Glutamatergic neuron (in vitro differentiated cells): ENCODE results near the gene PLEKHG7. TPM values are rescaled to one million over a fixed set of nuclear protein-coding genes. Genes with fewer than 3 reads are reported as not detected.

Experiments
- DNase-seq: peaks from one replicate; pipeline ENCODE4 v3.0.0; 2022
- H3K27ac Mint-ChIP-seq: one replicate; pipeline ENCODE4 v1.8.0; 2020; ENCODE audit warnings: mild to moderate bottlenecking, mixed read lengths, inconsistent platforms; ENCODE audit not compliant: unreplicated experiment
- H3K27me3 Mint-ChIP-seq: one replicate; pipeline ENCODE4 v1.8.0; 2020; ENCODE audit warnings: mild to moderate bottlenecking, moderate library complexity, mixed read lengths, inconsistent platforms; ENCODE audit not compliant: unreplicated experiment
- H3K36me3 Mint-ChIP-seq: one replicate; pipeline ENCODE4 v1.8.0; 2020; ENCODE audit warnings: mild to moderate bottlenecking, mixed read lengths, inconsistent platforms; ENCODE audit not compliant: unreplicated experiment
- H3K4me1 Mint-ChIP-seq: one replicate; pipeline ENCODE4 v1.8.0; 2020; ENCODE audit warnings: mild to moderate bottlenecking, low read depth, mixed read lengths, inconsistent platforms; ENCODE audit not compliant: unreplicated experiment
- H3K4me3 Mint-ChIP-seq: one replicate; pipeline ENCODE4 v1.8.0; 2020; ENCODE audit warnings: mild to moderate bottlenecking, mixed read lengths, inconsistent platforms; ENCODE audit not compliant: unreplicated experiment
- H3K9me3 Mint-ChIP-seq: one replicate; pipeline ENCODE4 v1.8.0; 2020; ENCODE audit warnings: mild to moderate bottlenecking, moderate library complexity, mixed read lengths, inconsistent platforms; ENCODE audit not compliant: unreplicated experiment
- CTCF ChIP-seq: fragments of 200-600 bp; sonication (generic); IDR thresholded peaks from one replicate; pipeline ENCODE4 v1.5.0; 2021; ENCODE audit not compliant: partially characterized antibody, unreplicated experiment
- total RNA-seq: library from RNA; stranded (reverse); fragmentation: NEBNext Ultra II Directional; extraction: Animal tissue kit (Norgen Biotek cat#: 25700); gene quantifications from one replicate; pipeline ENCODE4 v1.2.1, GENCODE V29; 2021; ENCODE audit not compliant: unreplicated experiment

Gene PLEKHG7
- total RNA-seq, 1 donor from 2014 or later, result not detected

GRCh38 chr12:92803903-92804302 is 101.1 kb downstream of the PLEKHG7 start:
- Mint-ChIP-seq H3K9me3 (no peaks in the 10 kb centered on the region), H3K27me3 (no peaks in the 10 kb centered on the region), H3K36me3 (no peaks in the 10 kb centered on the region), H3K27ac (no peak overlapping the region), H3K4me1 (no peaks in the 10 kb centered on the region), H3K4me3 (no peak overlapping the region)
- TF ChIP-seq CTCF, result no peak
- DNase-seq, result no peak

GRCh38 chr12:92810370-92810769 is 107.6 kb downstream of the PLEKHG7 start:
- Mint-ChIP-seq H3K4me1 (no peaks in the 10 kb centered on the region), H3K27ac (no peak overlapping the region), H3K36me3 (no peaks in the 10 kb centered on the region), H3K4me3 (no peak overlapping the region), H3K27me3 (no peaks in the 10 kb centered on the region), H3K9me3 (no peaks in the 10 kb centered on the region)
- no peak for TF ChIP-seq CTCF
- DNase-seq, result no peak

- no peaks in the 10 kb centered on the region for H3K27me3 Mint-ChIP-seq
- no peaks in the 10 kb centered on the region for H3K36me3 Mint-ChIP-seq
- no peak overlapping the region for H3K4me3 Mint-ChIP-seq
- no peak overlapping the region for H3K27ac Mint-ChIP-seq
- TF ChIP-seq CTCF, result no peak
- no peaks in the 10 kb centered on the region for H3K4me1 Mint-ChIP-seq
- DNase-seq, result no peak
- no peaks in the 10 kb centered on the region for H3K9me3 Mint-ChIP-seq
Measured at GRCh38 chr12:92814584-92814983, 111.8 kb downstream of the PLEKHG7 start.

GRCh38 chr12:92821142-92821541 is 118.4 kb downstream of the PLEKHG7 start:
- no peaks in the 10 kb centered on the region for H3K27me3 Mint-ChIP-seq
- no peak for TF ChIP-seq CTCF
- H3K9me3 Mint-ChIP-seq, result no peaks in the 10 kb centered on the region
- no peaks in the 10 kb centered on the region for H3K4me1 Mint-ChIP-seq
- H3K27ac Mint-ChIP-seq, result no peak overlapping the region
- no peak for DNase-seq
- H3K4me3 Mint-ChIP-seq, result no peak overlapping the region
- no peaks in the 10 kb centered on the region for H3K36me3 Mint-ChIP-seq

Other genes starting within 250 kb of the PLEKHG7 start
- gene EEA1, start 226.3 kb downstream of the PLEKHG7 start, total RNA-seq, result 12.0 TPM